K562 (cell line): ENCODE data around the gene CHAMP1. TPM values are rescaled to one million over a fixed set of nuclear protein-coding genes. Genes with fewer than 3 reads are reported as not detected.
A peak's percentile ranks its signal among the peaks of the same experiment; 100 is the strongest.

ENCODE experiments used
- ATF1 ChIP-seq, 2 experiments: fragments of 450-650 bp in 1 of 2; IDR thresholded peaks; 2 replicates each; pipeline ENCODE4 v1.6.1; 2016; ENCODE audit warnings: missing compliant biosample characterization in 1 of 2, missing genetic modification characterization in 1 of 2
- BCOR ChIP-seq: fragments of 450-650 bp; IDR thresholded peaks from 2 replicates; pipeline ENCODE4 v1.6.1; 2016
- DDX20 ChIP-seq: fragments of 450-650 bp; IDR thresholded peaks from 2 replicates; pipeline ENCODE4 v1.6.1; 2016; ENCODE audit warnings: missing genetic modification characterization, low read depth, mild to moderate bottlenecking, missing compliant biosample characterization, moderate library complexity
- EWSR1 ChIP-seq: fragments of 450-650 bp; IDR thresholded peaks from 2 replicates; pipeline ENCODE4 v1.6.1; 2018; ENCODE audit warnings: borderline replicate concordance, mild to moderate bottlenecking, low read depth, moderate library complexity; ENCODE audit not compliant: partially characterized antibody
- MTA3 ChIP-seq: fragments of 450-650 bp; formaldehyde crosslinking; IDR thresholded peaks from 2 replicates; pipeline ENCODE4 v1.6.1; 2017; ENCODE audit warnings: mild to moderate bottlenecking, borderline replicate concordance
- ZNF253 ChIP-seq: fragments of 250-450 bp; sonication (Bioruptor Pico); conservative IDR thresholded peaks from 2 replicates; pipeline ENCODE4 v1.6.1; 2021; ENCODE audit warnings: mild to moderate bottlenecking
- ZSCAN32 ChIP-seq: fragments of 450-650 bp; formaldehyde crosslinking; IDR thresholded peaks from 2 replicates; pipeline ENCODE4 v1.4.0; 2020; ENCODE audit warnings: mild to moderate bottlenecking, moderate library complexity
- polyA plus RNA-seq, 8 experiments: library from polyadenylated mRNA; depleted of rRNA in 4 of 8; stranded (reverse) in 5 of 8; unstranded in 3 of 8; fragments of >200 nt; fragmentation: Nextera tagmentation in 2 of 8; fragmentation: Illumina TruSeq in 1 of 8; extraction: Ambion mirVana in 2 of 8; extraction: Trizol in 1 of 8; gene quantifications; 2 replicates each; pipeline versions ENCODE4 v1.2.1 to v1.2.3, GENCODE V29; 2011 to 2014; ENCODE audit warnings: inconsistent platforms in 1 of 8, missing spikeins in 1 of 8
- total RNA-seq, 7 experiments: library from RNA; depleted of rRNA in 6 of 7; stranded (reverse); fragments of >200 nt in 6 of 7; fragmentation: Illumina TruSeq in 2 of 7; extraction: Trizol in 2 of 7; gene quantifications; 2 replicates each; pipeline versions ENCODE4 v1.2.1 to v1.2.3, GENCODE V29; 2011 to 2021; ENCODE audit warnings: low replicate concordance in 1 of 7
- TF ChIP-seq, protein P1 (sequence below): fragments of 200-800 bp; sonication (Bioruptor generic); IDR thresholded peaks from 2 replicates; pipeline ENCODE4 v1.6.1; 2017; ENCODE audit warnings: missing genetic modification characterization, missing compliant biosample characterization
- TF ChIP-seq, protein P2 (sequence below): conservative IDR thresholded peaks from 2 replicates; pipeline ENCODE4 v1.6.1; 2011; ENCODE audit warnings: low read depth, mild to moderate bottlenecking, low read length; ENCODE audit not compliant: control insufficient read depth

Gene CHAMP1
- total and polyA plus RNA-seq, 9 of the 15 experiments (the other 6 are each of a cell fraction or from before 2014, with no cell fraction given), result 0.70 to 40.6 (median 15.3) TPM

DNA sequence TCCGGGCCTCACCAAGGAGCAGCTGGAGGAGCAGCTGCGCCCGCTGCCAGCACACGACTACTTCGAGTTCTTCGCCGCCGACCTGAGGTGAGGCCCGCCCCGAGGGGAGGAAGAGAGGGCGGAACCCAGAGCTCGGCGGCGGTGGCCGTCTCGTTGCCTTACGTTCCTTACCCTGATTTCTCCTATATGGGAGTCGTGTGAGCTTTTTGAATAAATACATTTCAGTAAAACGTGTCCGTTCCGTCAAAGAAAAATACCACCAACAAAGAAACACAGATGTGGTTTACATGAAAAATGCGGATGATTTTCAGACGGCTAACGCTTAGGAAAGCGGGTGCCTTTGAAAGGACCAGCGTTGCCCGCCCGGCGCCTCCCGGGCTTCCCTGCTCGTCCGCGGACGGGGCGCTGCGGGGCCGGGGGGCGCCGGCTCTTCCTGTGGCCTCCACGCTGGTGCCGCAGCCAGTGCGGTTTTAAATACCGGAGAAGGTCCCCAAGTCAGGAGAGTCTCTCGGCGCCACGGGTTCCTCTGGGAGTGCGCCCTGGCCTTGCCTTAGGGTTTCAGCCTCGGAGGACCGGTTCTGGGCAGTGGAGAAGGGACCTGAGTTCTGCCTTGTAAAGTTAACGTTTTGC lies 32.1 kb upstream of the CHAMP1 start (continued):
- TF ChIP-seq, protein P1, sequence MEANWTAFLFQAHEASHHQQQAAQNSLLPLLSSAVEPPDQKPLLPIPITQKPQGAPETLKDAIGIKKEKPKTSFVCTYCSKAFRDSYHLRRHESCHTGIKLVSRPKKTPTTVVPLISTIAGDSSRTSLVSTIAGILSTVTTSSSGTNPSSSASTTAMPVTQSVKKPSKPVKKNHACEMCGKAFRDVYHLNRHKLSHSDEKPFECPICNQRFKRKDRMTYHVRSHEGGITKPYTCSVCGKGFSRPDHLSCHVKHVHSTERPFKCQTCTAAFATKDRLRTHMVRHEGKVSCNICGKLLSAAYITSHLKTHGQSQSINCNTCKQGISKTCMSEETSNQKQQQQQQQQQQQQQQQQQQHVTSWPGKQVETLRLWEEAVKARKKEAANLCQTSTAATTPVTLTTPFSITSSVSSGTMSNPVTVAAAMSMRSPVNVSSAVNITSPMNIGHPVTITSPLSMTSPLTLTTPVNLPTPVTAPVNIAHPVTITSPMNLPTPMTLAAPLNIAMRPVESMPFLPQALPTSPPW, result no peak; the same call in 1 of the 2 replicates
- TF ChIP-seq ATF1 (CRISPR knock-in tag; IDR thresholded peaks at IDR 0.05), result no peak
- no peak; the same call in 1 of the 2 replicates for TF ChIP-seq ATF1 (tag; IDR thresholded peaks at IDR 0.05)
- TF ChIP-seq ZNF253, result no peak
- TF ChIP-seq MTA3, result peak; percentile 23; the same call in 1 of the 2 replicates
- no peak for TF ChIP-seq DDX20 (tag)
- TF ChIP-seq, protein P2, sequence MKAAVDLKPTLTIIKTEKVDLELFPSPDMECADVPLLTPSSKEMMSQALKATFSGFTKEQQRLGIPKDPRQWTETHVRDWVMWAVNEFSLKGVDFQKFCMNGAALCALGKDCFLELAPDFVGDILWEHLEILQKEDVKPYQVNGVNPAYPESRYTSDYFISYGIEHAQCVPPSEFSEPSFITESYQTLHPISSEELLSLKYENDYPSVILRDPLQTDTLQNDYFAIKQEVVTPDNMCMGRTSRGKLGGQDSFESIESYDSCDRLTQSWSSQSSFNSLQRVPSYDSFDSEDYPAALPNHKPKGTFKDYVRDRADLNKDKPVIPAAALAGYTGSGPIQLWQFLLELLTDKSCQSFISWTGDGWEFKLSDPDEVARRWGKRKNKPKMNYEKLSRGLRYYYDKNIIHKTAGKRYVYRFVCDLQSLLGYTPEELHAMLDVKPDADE, result no peak
- TF ChIP-seq BCOR, result no peak
- no peak for TF ChIP-seq ZSCAN32 (CRISPR knock-in tag)
- TF ChIP-seq EWSR1, result no peak
- TF ChIP-seq, all 486 proteins: peak for 50
